Measurements from ENCODE around the gene CCDC148.
"Not testable (repeated sequence)": the region's sequence is repeated elsewhere in the genome, so short reads cannot be mapped to it uniquely, and the experiment has no call there.

GRCh38 chr2:158350751-158351465, 105.6 kb downstream of the CCDC148 start:
- not testable (repeated sequence) for TF ChIP-seq CTCF (IDR thresholded peaks at IDR 0.05; ENCODE audit: low read depth, low read length, poor library complexity, severe bottlenecking); EZH2phosphoT487 (IDR thresholded peaks at IDR 0.05; ENCODE audit: borderline replicate concordance, low read length)
